ENCODE measurements around the gene GAB1.

Gene GAB1

DNA sequence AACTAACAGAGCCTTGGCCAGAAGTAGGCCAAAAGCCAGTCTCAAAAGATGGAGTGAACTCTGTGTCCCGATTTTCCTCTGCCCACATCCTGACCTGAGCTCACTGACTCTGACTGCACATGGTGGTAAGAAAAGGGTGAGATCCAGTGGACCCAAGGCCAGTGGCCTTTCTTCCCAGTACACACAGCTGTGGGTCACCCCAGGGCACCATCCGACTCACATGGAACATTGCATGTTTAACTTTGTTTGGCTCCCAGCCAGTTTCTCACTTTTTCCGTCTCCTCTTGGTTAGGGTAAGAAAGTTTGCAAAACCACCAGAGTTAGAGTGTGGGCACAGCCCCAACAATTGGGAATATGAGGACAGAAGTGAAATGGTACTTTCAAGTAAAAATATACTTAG lies 69.8 kb downstream of the GAB1 start:
- H4K20me1 ChIP-seq (ENCODE audit: insufficient read depth, low read length) = no peaks in the 10 kb centered on the region
- no peak overlapping the region for H2AFZ ChIP-seq (ENCODE audit: low read length)
- no peaks in the 10 kb centered on the region for H3K27me3 ChIP-seq (ENCODE audit: insufficient read depth, low read length)
- H3K36me3 ChIP-seq (ENCODE audit: insufficient read depth, low read length) = no peaks in the 10 kb centered on the region
- H3K4me2 ChIP-seq (ENCODE audit: low read length) = no peak overlapping the region
- peak overlapping the region; percentile 25 for H3K27ac ChIP-seq (ENCODE audit: low read depth, low read length, poor library complexity, severe bottlenecking)
- H3F3A ChIP-seq (ENCODE audit: insufficient read depth, low read length) = no peaks in the 10 kb centered on the region
- H3K4me1 ChIP-seq (ENCODE audit: insufficient read depth, low read length, severe bottlenecking) = peaks cover 48% of the 10 kb centered on the region
- no peaks in the 10 kb centered on the region for H3K79me2 ChIP-seq (ENCODE audit: insufficient read depth, low read length)
- H3K9ac ChIP-seq (ENCODE audit: low read length) = no peak overlapping the region
- TF ChIP-seq, protein P1, sequence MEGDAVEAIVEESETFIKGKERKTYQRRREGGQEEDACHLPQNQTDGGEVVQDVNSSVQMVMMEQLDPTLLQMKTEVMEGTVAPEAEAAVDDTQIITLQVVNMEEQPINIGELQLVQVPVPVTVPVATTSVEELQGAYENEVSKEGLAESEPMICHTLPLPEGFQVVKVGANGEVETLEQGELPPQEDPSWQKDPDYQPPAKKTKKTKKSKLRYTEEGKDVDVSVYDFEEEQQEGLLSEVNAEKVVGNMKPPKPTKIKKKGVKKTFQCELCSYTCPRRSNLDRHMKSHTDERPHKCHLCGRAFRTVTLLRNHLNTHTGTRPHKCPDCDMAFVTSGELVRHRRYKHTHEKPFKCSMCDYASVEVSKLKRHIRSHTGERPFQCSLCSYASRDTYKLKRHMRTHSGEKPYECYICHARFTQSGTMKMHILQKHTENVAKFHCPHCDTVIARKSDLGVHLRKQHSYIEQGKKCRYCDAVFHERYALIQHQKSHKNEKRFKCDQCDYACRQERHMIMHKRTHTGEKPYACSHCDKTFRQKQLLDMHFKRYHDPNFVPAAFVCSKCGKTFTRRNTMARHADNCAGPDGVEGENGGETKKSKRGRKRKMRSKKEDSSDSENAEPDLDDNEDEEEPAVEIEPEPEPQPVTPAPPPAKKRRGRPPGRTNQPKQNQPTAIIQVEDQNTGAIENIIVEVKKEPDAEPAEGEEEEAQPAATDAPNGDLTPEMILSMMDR (IDR thresholded peaks at IDR 0.05; ENCODE audit: low read length) = no peak
- TF ChIP-seq EZH2 (IDR thresholded peaks at IDR 0.05; ENCODE audit: borderline replicate concordance, low read length) = no peak
- no peak overlapping the region for H3K4me3 ChIP-seq (ENCODE audit: low read depth, low read length, poor library complexity, severe bottlenecking)
- no peaks in the 10 kb centered on the region for H3K9me2 ChIP-seq (ENCODE audit: low read depth, low read length)
- no peaks in the 10 kb centered on the region for H3K9me3 ChIP-seq (ENCODE audit: low read length)

DNA sequence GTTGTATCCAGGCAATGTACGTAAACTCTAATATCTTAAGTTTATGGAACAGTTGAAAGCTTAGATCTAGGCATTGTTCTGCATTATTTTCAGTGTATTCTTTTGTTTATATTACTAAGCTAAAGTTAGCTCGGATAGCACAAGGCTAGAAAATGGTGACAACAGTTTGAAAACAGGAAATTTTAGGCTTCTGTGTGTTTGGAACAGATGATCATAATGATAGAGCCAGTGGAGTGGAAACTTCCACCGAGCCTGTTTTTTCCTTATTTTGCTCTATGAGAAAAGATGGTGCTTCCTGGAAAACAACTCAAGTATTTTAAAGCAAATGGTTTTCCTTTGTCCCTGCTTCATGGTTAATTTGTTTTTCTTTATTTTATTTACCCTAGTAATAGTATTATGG lies 70.8 kb downstream of the GAB1 start:
- H3K4me2 ChIP-seq (ENCODE audit: low read length) = no peak overlapping the region
- H3K9me2 ChIP-seq (ENCODE audit: low read depth, low read length) = no peaks in the 10 kb centered on the region
- H3K27me3 ChIP-seq (ENCODE audit: insufficient read depth, low read length) = no peaks in the 10 kb centered on the region
- peak overlapping the region; percentile 25 for H3K27ac ChIP-seq (ENCODE audit: low read depth, low read length, poor library complexity, severe bottlenecking)
- H4K20me1 ChIP-seq (ENCODE audit: insufficient read depth, low read length) = no peaks in the 10 kb centered on the region
- H3K4me1 ChIP-seq (ENCODE audit: insufficient read depth, low read length, severe bottlenecking) = peaks cover 57% of the 10 kb centered on the region
- H3K79me2 ChIP-seq (ENCODE audit: insufficient read depth, low read length) = no peaks in the 10 kb centered on the region
- TF ChIP-seq EZH2 (IDR thresholded peaks at IDR 0.05; ENCODE audit: borderline replicate concordance, low read length) = no peak
- TF ChIP-seq, protein P1 (IDR thresholded peaks at IDR 0.05; ENCODE audit: low read length) = no peak
- H3F3A ChIP-seq (ENCODE audit: insufficient read depth, low read length) = no peaks in the 10 kb centered on the region
- H3K4me3 ChIP-seq (ENCODE audit: low read depth, low read length, poor library complexity, severe bottlenecking) = no peak overlapping the region
- H3K36me3 ChIP-seq (ENCODE audit: insufficient read depth, low read length) = no peaks in the 10 kb centered on the region
- H3K9me3 ChIP-seq (ENCODE audit: low read length) = no peaks in the 10 kb centered on the region
- H2AFZ ChIP-seq (ENCODE audit: low read length) = no peak overlapping the region
- H3K9ac ChIP-seq (ENCODE audit: low read length) = no peak overlapping the region

DNA sequence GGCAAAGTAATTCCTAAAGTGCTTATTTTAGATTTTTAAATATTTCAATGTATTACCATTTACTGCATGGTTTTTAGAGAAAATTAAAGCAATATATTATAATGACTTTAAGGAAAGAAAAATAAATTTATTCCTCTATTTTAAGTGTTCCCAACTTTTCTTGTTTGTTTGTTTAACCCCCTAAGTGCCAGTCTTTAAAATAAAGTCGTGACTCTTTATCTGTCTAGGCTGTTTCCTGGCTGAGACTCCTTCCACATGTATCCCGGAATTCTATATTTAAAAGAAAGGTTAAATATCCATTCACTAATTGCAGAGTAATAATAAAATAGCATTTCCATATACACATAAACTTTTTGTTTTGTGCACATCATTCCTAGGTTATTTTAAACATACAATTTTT lies 71.2 kb downstream of the GAB1 start:
- Histone ChIP-seq H3K27me3 (ENCODE audit: insufficient read depth, low read length) (no peaks in the 10 kb centered on the region), H2AFZ (ENCODE audit: low read length) (no peak overlapping the region), H3K4me2 (ENCODE audit: low read length) (no peak overlapping the region), H3K4me1 (ENCODE audit: insufficient read depth, low read length, severe bottlenecking) (peaks cover 57% of the 10 kb centered on the region), H3K36me3 (ENCODE audit: insufficient read depth, low read length) (no peaks in the 10 kb centered on the region), H3K9me3 (ENCODE audit: low read length) (no peaks in the 10 kb centered on the region), H3K27ac (ENCODE audit: low read depth, low read length, poor library complexity, severe bottlenecking) (no peak overlapping the region), H3K4me3 (ENCODE audit: low read depth, low read length, poor library complexity, severe bottlenecking) (no peak overlapping the region), H3K79me2 (ENCODE audit: insufficient read depth, low read length) (no peaks in the 10 kb centered on the region), H3K9me2 (ENCODE audit: low read depth, low read length) (no peaks in the 10 kb centered on the region), H4K20me1 (ENCODE audit: insufficient read depth, low read length) (no peaks in the 10 kb centered on the region), H3K9ac (ENCODE audit: low read length) (no peak overlapping the region), H3F3A (ENCODE audit: insufficient read depth, low read length) (no peaks in the 10 kb centered on the region)
- TF ChIP-seq EZH2 (IDR thresholded peaks at IDR 0.05; ENCODE audit: borderline replicate concordance, low read length) = no peak
- TF ChIP-seq, protein P1 (IDR thresholded peaks at IDR 0.05; ENCODE audit: low read length) = no peak
